Lung (tissue), 12 donors: ENCODE measurements around the gene FYB2. TPM values are rescaled to one million over a fixed set of nuclear protein-coding genes. Genes with fewer than 3 reads are reported as not detected.

Source experiments
- ATAC-seq: fragments of 200-7000 bp; cut with Tn5 transposase; one replicate; pipeline ENCODE4 v1.9.1; 2020; ENCODE audit warnings: moderate number of reproducible peaks; ENCODE audit not compliant: insufficient read depth, low FRiP score
- DNase-seq, 3 donors: peaks; one replicate each; pipeline ENCODE4 v3.0.0-alpha.2; 2013 to 2017
- H3K27ac ChIP-seq, 2 donors: one replicate each; pipeline ENCODE4 v1.5.1; 2013; ENCODE audit warnings: mild to moderate bottlenecking in 2 of 2, moderate library complexity in 2 of 2, control low read depth in 1 of 2, inconsistent platforms in 1 of 2, low read depth in 1 of 2, low read length in 1 of 2
- H3K27me3 ChIP-seq, 3 donors: one replicate each; pipeline ENCODE4 v1.5.1; 2013; ENCODE audit warnings: low read length in 2 of 3; ENCODE audit not compliant: control insufficient read depth in 3 of 3, insufficient read depth in 3 of 3
- H3K36me3 ChIP-seq, 4 donors: one replicate each; pipeline ENCODE4 v1.5.1; 2013; ENCODE audit warnings: low read length in 4 of 4, mild to moderate bottlenecking in 1 of 4, moderate library complexity in 1 of 4; ENCODE audit not compliant: control insufficient read depth in 4 of 4, insufficient read depth in 4 of 4
- H3K4me1 ChIP-seq, 5 donors: one replicate each; pipeline ENCODE4 v1.5.1; 2013; ENCODE audit warnings: low read length in 5 of 5, mild to moderate bottlenecking in 2 of 5, moderate library complexity in 1 of 5; ENCODE audit not compliant: control insufficient read depth in 5 of 5, insufficient read depth in 5 of 5
- H3K4me3 ChIP-seq: one replicate; pipeline ENCODE4 v1.5.1; 2013; ENCODE audit warnings: mild to moderate bottlenecking, control low read depth, moderate library complexity
- H3K9ac ChIP-seq, 2 donors: one replicate each; pipeline ENCODE4 v1.5.1; 2013; ENCODE audit warnings: low read length in 2 of 2, control low read depth in 1 of 2; ENCODE audit not compliant: insufficient read depth in 1 of 2
- H3K9me3 ChIP-seq, 4 donors: one replicate each; pipeline ENCODE4 v1.5.1; 2013; ENCODE audit warnings: low read length in 3 of 4, mild to moderate bottlenecking in 1 of 4, moderate library complexity in 1 of 4; ENCODE audit not compliant: control insufficient read depth in 4 of 4, insufficient read depth in 3 of 4
- whole genome bisulfite sequencing, 2 donors: extraction: QIAGEN DNeasy Blood & Tissue Kit; methylation state at CpG; one replicate each; pipeline ENCODE4 v1.1.7; 2013; 5-methylcytosine and 5-hydroxymethylcytosine counted together
- polyA plus RNA-seq, 2 donors: library from polyadenylated mRNA; stranded (reverse); fragments of 200-250 nt; gene quantifications; one replicate each; pipeline ENCODE4 v1.2.1, GENCODE V29; 2013
- total RNA-seq, 2 donors: library from RNA; depleted of rRNA in 1 of 2; stranded (reverse); fragments of >200 nt in 1 of 2; gene quantifications; one replicate each; pipeline ENCODE4 v1.2.1, GENCODE V29; 2014 to 2021
- TF ChIP-seq, protein P1 (sequence below): IDR thresholded peaks from 2 replicates; pipeline ENCODE4 v1.5.1; 2012; ENCODE audit warnings: mild to moderate bottlenecking; ENCODE audit errors: control extremely low read depth, extremely low read depth
- donor health status: control.
- donor health status: control.
- donor health status: Bipolar disorder and iron deficiency.
- donor health status: healthy.
- donor health status: DM: yes; HTN: yes; CAD: no.

FYB2 gene
- total and polyA plus RNA-seq, 4 donors = 0.57 to 8.6 (median 3.0) TPM

DNA sequence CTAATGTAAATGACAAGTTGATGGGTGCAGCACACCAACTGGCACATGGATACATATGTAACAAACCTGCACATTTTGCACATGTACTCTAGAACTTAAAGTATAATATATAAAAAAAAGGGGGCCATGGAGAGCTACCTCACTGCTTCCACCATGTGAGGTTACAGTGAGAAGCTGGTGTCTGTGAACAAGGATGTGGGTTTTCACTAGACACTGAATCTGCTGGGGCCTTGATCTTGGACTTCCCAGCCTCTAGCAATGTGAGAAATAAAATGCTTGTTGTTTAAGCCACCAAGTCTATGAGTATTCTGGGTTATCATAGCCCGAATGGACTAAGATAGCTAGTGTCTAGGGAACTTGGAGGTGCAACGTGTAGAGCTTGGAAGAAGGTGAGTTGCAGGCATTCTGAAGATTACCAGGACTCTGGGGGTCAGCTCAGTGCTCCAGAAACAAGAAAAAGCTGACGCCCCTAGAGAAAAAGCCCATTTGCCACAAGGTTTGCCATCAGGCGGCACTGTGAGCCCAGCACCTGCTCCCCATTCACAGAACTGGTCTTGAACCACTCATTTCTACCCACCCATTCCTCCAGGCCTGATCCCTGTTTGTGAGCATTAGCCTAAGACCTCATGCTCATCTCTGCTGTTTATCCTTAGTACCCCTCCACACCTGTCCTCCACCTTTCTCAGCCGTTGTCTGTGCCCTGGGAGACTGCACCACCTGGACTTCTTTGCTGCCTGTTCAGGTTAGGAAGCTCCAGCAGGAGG lies 15.1 kb upstream of the FYB2 start:
- TF ChIP-seq, protein P1, sequence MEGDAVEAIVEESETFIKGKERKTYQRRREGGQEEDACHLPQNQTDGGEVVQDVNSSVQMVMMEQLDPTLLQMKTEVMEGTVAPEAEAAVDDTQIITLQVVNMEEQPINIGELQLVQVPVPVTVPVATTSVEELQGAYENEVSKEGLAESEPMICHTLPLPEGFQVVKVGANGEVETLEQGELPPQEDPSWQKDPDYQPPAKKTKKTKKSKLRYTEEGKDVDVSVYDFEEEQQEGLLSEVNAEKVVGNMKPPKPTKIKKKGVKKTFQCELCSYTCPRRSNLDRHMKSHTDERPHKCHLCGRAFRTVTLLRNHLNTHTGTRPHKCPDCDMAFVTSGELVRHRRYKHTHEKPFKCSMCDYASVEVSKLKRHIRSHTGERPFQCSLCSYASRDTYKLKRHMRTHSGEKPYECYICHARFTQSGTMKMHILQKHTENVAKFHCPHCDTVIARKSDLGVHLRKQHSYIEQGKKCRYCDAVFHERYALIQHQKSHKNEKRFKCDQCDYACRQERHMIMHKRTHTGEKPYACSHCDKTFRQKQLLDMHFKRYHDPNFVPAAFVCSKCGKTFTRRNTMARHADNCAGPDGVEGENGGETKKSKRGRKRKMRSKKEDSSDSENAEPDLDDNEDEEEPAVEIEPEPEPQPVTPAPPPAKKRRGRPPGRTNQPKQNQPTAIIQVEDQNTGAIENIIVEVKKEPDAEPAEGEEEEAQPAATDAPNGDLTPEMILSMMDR = no peak
- peaks cover 0 to 3% (median 0%) of the 10 kb centered on the region in 5 donors for H3K4me1 ChIP-seq
- ATAC-seq (no peak), DNase-seq (no peak)
- no peak overlapping the region for H3K9ac ChIP-seq
- H3K4me3 ChIP-seq = no peak overlapping the region
- 88 to 92% methylated on average over 5 of the region's 5 CpGs for WGBS, 2 donors
- H3K27me3 ChIP-seq = peaks cover 0 to 3% (median 0%) of the 10 kb centered on the region in 3 donors
- no peak overlapping the region for H3K27ac ChIP-seq
- peaks cover 0 to under 1% (median 0%) of the 10 kb centered on the region in 4 donors for H3K9me3 ChIP-seq
- H3K36me3 ChIP-seq = no peaks in the 10 kb centered on the region

- Histone ChIP-seq H3K9ac (no peak overlapping the region), H3K36me3 (no peaks in the 10 kb centered on the region), H3K27ac (no peak overlapping the region), H3K9me3 (no peaks in the 10 kb centered on the region), H3K4me1 (peaks cover 0 to 3% (median 0%) of the 10 kb centered on the region in 5 donors), H3K4me3 (no peak overlapping the region), H3K27me3 (peaks cover 0 to 3% (median 0%) of the 10 kb centered on the region in 3 donors)
- DNase-seq (no peak), ATAC-seq (no peak)
- TF ChIP-seq, protein P1 = no peak
- 94% methylated on average over 4 of the region's 4 CpGs for WGBS, 2 donors
These were observed 13.9 kb upstream of the FYB2 start for GRCh38 chr1:56833088-56833487.

DNA sequence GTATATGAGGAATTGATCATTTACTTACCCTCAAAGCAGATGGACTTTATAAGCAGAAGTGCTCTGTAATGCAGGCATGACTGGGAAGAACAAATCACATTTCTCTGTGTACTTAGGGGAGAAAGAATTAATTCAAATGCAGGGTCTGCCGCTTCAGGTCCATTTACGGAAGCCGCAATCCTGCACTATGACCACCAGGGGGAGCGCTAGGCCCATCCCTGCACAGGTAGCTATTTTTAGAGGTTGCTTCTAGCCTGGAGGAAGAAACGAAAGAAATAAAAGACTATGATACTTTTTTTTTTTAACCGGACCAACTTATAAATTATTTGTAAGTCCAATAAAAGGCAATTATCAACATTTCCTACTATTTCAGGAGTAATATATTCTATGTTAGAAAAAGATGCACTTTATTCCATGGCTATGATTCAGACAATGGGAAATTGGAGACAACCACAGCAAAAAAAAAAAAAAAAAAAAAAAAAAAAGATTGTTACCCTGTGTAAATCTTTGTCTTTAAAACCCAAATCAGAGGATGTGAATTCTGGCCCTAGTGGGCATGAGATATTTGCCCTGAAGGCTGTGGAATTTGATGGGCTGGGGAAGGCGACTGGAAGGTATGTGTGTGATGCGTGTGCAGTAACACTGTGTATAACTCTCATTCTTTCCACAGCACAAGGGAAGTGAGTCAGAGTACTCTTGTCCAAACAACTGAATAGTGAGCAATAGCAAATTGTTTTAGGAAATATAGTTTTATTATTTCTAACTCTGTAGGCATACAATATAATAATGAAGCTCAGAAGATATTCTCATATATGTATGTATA lies 12.9 kb upstream of the FYB2 start:
- no peak overlapping the region for H3K4me3 ChIP-seq
- TF ChIP-seq, protein P1 = peak; percentile 93
- ATAC-seq = peak; percentile 79
- H3K27me3 ChIP-seq = peaks cover 0 to 3% (median 0%) of the 10 kb centered on the region in 3 donors
- H3K4me1 ChIP-seq = peaks cover 0 to 3% (median 0%) of the 10 kb centered on the region in 5 donors
- 18 to 19% methylated on average over 8 of the region's 8 CpGs for WGBS, 2 donors
- no peaks in the 10 kb centered on the region for H3K36me3 ChIP-seq
- peak; percentile 77 to 87 (median 87) for DNase-seq
- no peak overlapping the region for H3K27ac ChIP-seq
- H3K9me3 ChIP-seq = no peaks in the 10 kb centered on the region
- H3K9ac ChIP-seq = no peak overlapping the region
